Measurements from ENCODE around the gene DHCR7.
"Not testable (repeated sequence)": the region's sequence is repeated elsewhere in the genome, so short reads cannot be mapped to it uniquely, and the experiment has no call there.

DHCR7 gene

GRCh38 chr11:71436861-71437260 is 11.3 kb downstream of the DHCR7 start:
- no peak for DNase-seq

- no peak for DNase-seq
Observed at GRCh38 chr11:71435278-71435951, 12.8 kb downstream of the DHCR7 start.

- DNase-seq, result no peak
Observed at GRCh38 chr11:71434576-71435130, 13.5 kb downstream of the DHCR7 start.

GRCh38 chr11:71433648-71434450 is 14.3 kb downstream of the DHCR7 start:
- no peak for DNase-seq

- no peak for DNase-seq
Observed at GRCh38 chr11:71432761-71433647, 15.2 kb downstream of the DHCR7 start.

- DNase-seq, result no peak
Observed at GRCh38 chr11:71431271-71431670, 16.9 kb downstream of the DHCR7 start.

- no peak for DNase-seq
Observed at GRCh38 chr11:71430166-71430565, 18.0 kb downstream of the DHCR7 start.

GRCh38 chr11:71429701-71430100 is 18.5 kb downstream of the DHCR7 start:
- DNase-seq, result no peak

- no peak for DNase-seq
Observed at GRCh38 chr11:71428861-71429435, 19.2 kb downstream of the DHCR7 start.

- DNase-seq, result no peak
Observed at GRCh38 chr11:71426413-71426812, 21.8 kb downstream of the DHCR7 start.

- peak; percentile 55 for DNase-seq
Observed at GRCh38 chr11:71425860-71426259, 22.3 kb downstream of the DHCR7 start.

- peak; percentile 52 for DNase-seq
Observed at GRCh38 chr11:71425409-71425808, 22.8 kb downstream of the DHCR7 start.

GRCh38 chr11:71423181-71423790 is 24.9 kb downstream of the DHCR7 start:
- DNase-seq, result peak; percentile 71

- DNase-seq, result not testable (repeated sequence)
Observed at GRCh38 chr11:71422318-71422717, 25.9 kb downstream of the DHCR7 start.

- no peak for DNase-seq
Observed at GRCh38 chr11:71421392-71421950, 26.7 kb downstream of the DHCR7 start.

GRCh38 chr11:71420455-71421241 is 27.5 kb downstream of the DHCR7 start:
- DNase-seq, result peak; percentile 94

- DNase-seq, result peak; percentile 64
Observed at GRCh38 chr11:71418643-71419042, 29.6 kb downstream of the DHCR7 start.

- DNase-seq, result no peak
Observed at GRCh38 chr11:71414645-71415044, 33.5 kb downstream of the DHCR7 start.

- DNase-seq, result no peak
Observed at GRCh38 chr11:71410363-71410966, 37.7 kb downstream of the DHCR7 start.

GRCh38 chr11:71408826-71409225 is 39.4 kb downstream of the DHCR7 start:
- no peak for DNase-seq

- no peak for DNase-seq
Observed at GRCh38 chr11:71407356-71407755, 40.8 kb downstream of the DHCR7 start.

Measured in DMS53 (cell line).